HEK293 (cell line): ENCODE results near the gene FUT8.

Experiments used
- CTCF ChIA-PET: fragments of 350-600 bp; formaldehyde crosslinking; extraction: SDS; loops from one replicate; lab custom pipeline; 2021; ENCODE audit warnings: antibody characterized with exemption; lab: Yijun Ruan, JAX
- POLR2A ChIA-PET: fragments of 300-600 bp; formaldehyde crosslinking; extraction: SDS; loops from one replicate; lab custom pipeline; 2020; ENCODE audit warnings: antibody characterized with exemption, inconsistent platforms; lab: Yijun Ruan, JAX
- H3K27ac ChIP-seq: fragments of 200-500 bp; sonication (Bioruptor generic); 2 replicates; pipeline ENCODE4 v1.5.1; 2014; ENCODE audit warnings: low read depth, low read length, control low read depth, inconsistent platforms; ENCODE audit errors: extremely low read depth
- H3K36me3 ChIP-seq, 2 experiments: fragments of 200-500 bp in 1 of 2; sonication (Bioruptor generic) in 1 of 2; 1 replicate in 1 of 2; 2 replicates in 1 of 2; pipeline ENCODE4 v1.5.1; 2014 to 2017; ENCODE audit warnings: inconsistent platforms in 2 of 2, low read length in 2 of 2; ENCODE audit not compliant: control insufficient read depth in 2 of 2, insufficient read depth in 1 of 2
- H3K4me1 ChIP-seq: fragments of 200-500 bp; sonication (Bioruptor generic); 2 replicates; pipeline ENCODE4 v1.5.1; 2014; ENCODE audit warnings: mild to moderate bottlenecking, low read length, inconsistent platforms; ENCODE audit not compliant: control insufficient read depth, insufficient read depth
- H3K4me3 ChIP-seq: 2 replicates; pipeline ENCODE4 v1.5.1; 2011; ENCODE audit warnings: low read depth, mild to moderate bottlenecking, control low read depth, low read length, moderate library complexity
- H3K9me3 ChIP-seq: fragments of 200-500 bp; sonication (Bioruptor generic); 2 replicates; pipeline ENCODE4 v1.5.1; 2014; ENCODE audit warnings: low read depth, low read length, inconsistent platforms; ENCODE audit not compliant: control insufficient read depth, insufficient read depth
- GLI2 ChIP-seq: fragments of 450-650 bp; formaldehyde crosslinking; IDR thresholded peaks from 2 replicates; pipeline ENCODE4; 2017; ENCODE audit warnings: missing biosample characterization, missing genetic modification characterization, low read depth, borderline replicate concordance
- GLIS1 ChIP-seq: fragments of 450-650 bp; formaldehyde crosslinking; IDR thresholded peaks from 2 replicates; pipeline ENCODE4 v1.5.1; 2016; ENCODE audit warnings: missing biosample characterization, missing genetic modification characterization
- KLF17 ChIP-seq: fragments of 450-650 bp; formaldehyde crosslinking; IDR thresholded peaks from 2 replicates; pipeline ENCODE4 v1.5.1; 2016; ENCODE audit warnings: missing biosample characterization, missing genetic modification characterization
- PRDM1 ChIP-seq: fragments of 450-650 bp; formaldehyde crosslinking; IDR thresholded peaks from 2 replicates; pipeline ENCODE4; 2016; ENCODE audit warnings: missing biosample characterization, missing genetic modification characterization
- PRDM6 ChIP-seq: fragments of 450-650 bp; formaldehyde crosslinking; IDR thresholded peaks from 2 replicates; pipeline ENCODE4 v1.5.1; 2017; ENCODE audit warnings: missing biosample characterization, missing genetic modification characterization
- TSHZ1 ChIP-seq: fragments of 450-650 bp; formaldehyde crosslinking; IDR thresholded peaks from 2 replicates; pipeline ENCODE4 v1.5.1; 2016; ENCODE audit warnings: missing biosample characterization, missing genetic modification characterization, borderline replicate concordance
- ZBTB10 ChIP-seq: fragments of 450-650 bp; formaldehyde crosslinking; IDR thresholded peaks from 2 replicates; pipeline ENCODE4 v1.5.1; 2016; ENCODE audit warnings: missing biosample characterization, missing genetic modification characterization
- ZNF148 ChIP-seq: fragments of 450-650 bp; formaldehyde crosslinking; IDR thresholded peaks from 2 replicates; pipeline ENCODE4 v1.5.0; 2017; ENCODE audit warnings: missing biosample characterization, missing genetic modification characterization, borderline replicate concordance
- ZNF335 ChIP-seq: fragments of 450-650 bp; formaldehyde crosslinking; conservative IDR thresholded peaks from 2 replicates; pipeline ENCODE4 v1.5.1; 2016; ENCODE audit warnings: missing biosample characterization, missing genetic modification characterization
- ZNF513 ChIP-seq: fragments of 450-650 bp; IDR thresholded peaks from 2 replicates; pipeline ENCODE4 v1.5.1; 2018; ENCODE audit warnings: missing biosample characterization, missing genetic modification characterization
- ZNF521 ChIP-seq: fragments of 450-650 bp; formaldehyde crosslinking; IDR thresholded peaks from 2 replicates; pipeline ENCODE4 v1.5.1; 2017; ENCODE audit warnings: missing biosample characterization, mild to moderate bottlenecking, missing genetic modification characterization
- ZNF544 ChIP-seq: fragments of 450-650 bp; formaldehyde crosslinking; IDR thresholded peaks from 2 replicates; pipeline ENCODE4 v1.5.0; 2017; ENCODE audit warnings: missing biosample characterization, missing genetic modification characterization
- ZNF549 ChIP-seq: fragments of 450-650 bp; IDR thresholded peaks from 2 replicates; pipeline ENCODE4 v1.5.1; 2018; ENCODE audit warnings: missing biosample characterization, missing genetic modification characterization, mild to moderate bottlenecking, inconsistent platforms, moderate library complexity
- ZNF600 ChIP-seq: fragments of 450-650 bp; formaldehyde crosslinking; IDR thresholded peaks from 2 replicates; pipeline ENCODE4 v1.5.1; 2016; ENCODE audit warnings: missing biosample characterization, missing genetic modification characterization
- ZNF623 ChIP-seq: fragments of 450-650 bp; formaldehyde crosslinking; IDR thresholded peaks from 2 replicates; pipeline ENCODE4 v1.5.1; 2016; ENCODE audit warnings: missing biosample characterization, missing genetic modification characterization
- ZNF645 ChIP-seq: fragments of 450-650 bp; formaldehyde crosslinking; IDR thresholded peaks from 2 replicates; pipeline ENCODE4; 2016; ENCODE audit warnings: missing biosample characterization, missing genetic modification characterization
- ZNF830 ChIP-seq: fragments of 450-650 bp; IDR thresholded peaks from 2 replicates; pipeline ENCODE4 v1.5.0; 2018; ENCODE audit warnings: missing biosample characterization, missing genetic modification characterization, low read depth, mild to moderate bottlenecking, moderate library complexity

Gene FUT8

GRCh38 chr14:65415613-65416012 lies 3.1 kb downstream of the FUT8 start (continued):
- no peak for TF ChIP-seq ZBTB10 (tag by site-specific recombination)
- TF ChIP-seq ZNF521 (tag by site-specific recombination), result no peak
- no peak for TF ChIP-seq PRDM6 (tag by site-specific recombination)
- TF ChIP-seq ZNF645 (tag by site-specific recombination), result no peak

- Histone ChIP-seq H3K27ac (no peak overlapping the region), H3K36me3 (no peaks in the 10 kb centered on the region), H3K4me3 (no peak overlapping the region), H3K9me3 (no peaks in the 10 kb centered on the region), H3K4me1 (peaks cover 11% of the 10 kb centered on the region)
- POLR2A ChIA-PET, result no interaction called here
- CTCF ChIA-PET, result no interaction called here
- TF ChIP-seq ZNF513 (tag by site-specific recombination) (no peak), KLF17 (no peak), ZNF830 (tag by site-specific recombination) (no peak), ZNF148 (tag by site-specific recombination) (no peak), TSHZ1 (tag by site-specific recombination) (no peak), ZNF623 (tag by site-specific recombination) (no peak), GLIS1 (tag by site-specific recombination) (no peak), ZNF544 (tag by site-specific recombination) (no peak), ZNF335 (tag by site-specific recombination) (no peak), GLI2 (no peak), ZNF600 (tag by site-specific recombination) (no peak), ZNF549 (no peak), PRDM1 (tag by site-specific recombination) (no peak)
Observed at GRCh38 chr14:65419593-65420252, 7.2 kb downstream of the FUT8 start.
